GOT3 (cell line): ENCODE data around the gene ZNF208.
"Not testable (repeated sequence)": the region's sequence is repeated elsewhere in the genome, so short reads cannot be mapped to it uniquely, and the experiment has no call there.

ENCODE experiments used
- DNase-seq: peaks from one replicate; lab custom pipeline; 2025; ENCODE audit warnings: mixed read lengths; lab: John Stamatoyannopoulos, UW

ZNF208 gene

DNA sequence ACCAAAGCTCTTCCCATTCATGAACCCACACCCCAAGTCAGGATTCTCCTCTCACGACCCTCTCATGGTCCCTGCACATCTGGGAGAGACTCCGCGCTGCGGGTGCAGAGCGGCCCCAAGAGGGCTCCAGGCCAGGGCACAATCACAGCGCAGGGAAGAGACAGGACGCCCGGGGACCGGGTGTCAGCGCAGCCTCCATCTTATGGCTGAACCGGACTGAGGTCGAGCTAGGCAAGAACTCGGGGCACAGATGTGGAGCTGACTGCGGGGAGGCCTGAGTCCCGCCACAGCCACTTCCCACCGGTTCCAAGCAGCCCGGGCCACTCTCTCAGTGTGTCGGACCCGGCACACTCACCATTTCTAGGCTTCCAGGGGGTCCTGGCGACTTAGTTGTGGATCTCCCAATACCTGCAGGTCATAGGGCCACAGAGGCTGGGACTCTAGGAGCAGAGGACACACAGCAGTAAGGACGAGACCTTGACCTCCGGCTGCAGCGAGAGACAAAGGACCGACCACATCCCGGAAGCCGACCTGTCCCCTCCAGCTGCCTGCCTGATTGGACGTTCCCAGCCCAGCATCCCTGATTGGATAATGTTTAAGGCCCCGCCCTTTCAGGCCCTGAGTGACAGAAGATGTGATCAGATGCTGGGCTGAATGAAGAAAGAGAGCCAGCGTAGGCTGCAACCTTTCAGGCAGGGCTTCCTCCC, at the start of gene ZNF208:
ZNF208 (minus strand) TSS at position 507 of the 707 bp plus-strand sequence; CDS start at position 358, 149 bp downstream.
- not testable (repeated sequence) for DNase-seq

GRCh38 chr19:22052644-22053013, 41.9 kb upstream of the ZNF208 start:
- DNase-seq, result no peak

GRCh38 chr19:22041151-22041550, 30.4 kb upstream of the ZNF208 start:
- DNase-seq, result not testable (repeated sequence)

DNA sequence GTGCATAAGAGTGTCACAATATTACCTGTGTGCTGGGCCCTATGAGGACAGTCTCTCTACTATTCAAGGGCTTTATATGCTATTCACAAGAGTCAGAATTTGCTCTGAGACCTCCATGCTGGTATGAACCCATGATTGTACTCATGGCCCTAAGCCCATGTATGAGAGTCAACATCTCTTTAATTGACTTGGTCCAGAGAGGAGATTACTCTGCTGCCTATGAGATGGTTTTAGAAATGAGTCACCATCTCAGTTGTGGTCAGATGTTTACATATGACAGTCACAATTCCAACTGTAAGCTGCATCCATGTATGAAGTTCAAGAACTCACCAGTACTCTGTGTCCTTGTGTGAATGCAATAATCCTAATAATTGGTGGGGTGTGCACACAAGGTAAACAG, 19.9 kb upstream of the ZNF208 start:
- no peak for DNase-seq

- DNase-seq, result no peak
Measured at GRCh38 chr19:22026687-22027086, 15.9 kb upstream of the ZNF208 start.

- DNase-seq, result not testable (repeated sequence)
Measured at GRCh38 chr19:22025539-22025938, 14.8 kb upstream of the ZNF208 start.

DNA sequence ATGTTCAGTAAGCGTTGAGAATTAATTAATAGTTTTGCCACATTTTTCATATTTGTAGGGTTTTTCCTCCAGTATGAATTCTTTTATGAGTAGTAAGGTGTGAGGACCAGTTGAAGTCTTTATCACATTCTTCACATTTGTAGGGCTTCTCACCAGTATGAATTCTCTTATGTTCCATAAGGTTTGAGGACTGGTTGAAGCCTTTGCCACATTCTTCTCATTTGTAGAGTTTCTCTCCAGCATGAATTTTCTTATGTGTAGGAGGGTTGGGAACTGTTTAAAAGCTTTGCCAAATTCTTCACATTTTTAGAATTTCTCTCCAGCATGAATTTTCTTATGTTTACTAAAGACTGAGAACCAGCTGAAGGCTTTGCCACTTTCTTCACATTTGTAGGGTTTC, 40.3 kb downstream of the ZNF208 start:
- DNase-seq, result no peak

DNA sequence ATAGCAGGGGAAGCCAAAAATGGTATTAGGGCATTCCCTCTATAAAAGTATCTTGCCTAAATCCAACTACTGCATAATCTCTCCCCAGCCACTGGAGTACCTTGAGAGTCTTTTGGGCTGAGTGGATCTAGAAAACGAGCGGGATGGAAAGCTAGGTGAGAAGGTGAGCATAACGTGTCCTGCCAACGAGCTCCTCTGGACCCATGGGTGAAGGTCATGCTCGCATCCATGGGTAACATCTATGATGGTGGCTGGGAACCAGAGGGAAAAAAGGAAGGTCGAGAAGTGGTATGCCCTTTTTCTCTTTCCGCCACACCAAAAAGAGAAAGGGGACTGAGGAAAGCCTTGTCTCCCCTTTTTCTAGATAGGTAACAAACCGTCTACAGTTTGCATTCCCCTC, 63.0 kb downstream of the ZNF208 start:
- DNase-seq, result no peak

GRCh38 chr19:21940684-21941083, 70.1 kb downstream of the ZNF208 start:
- no peak for DNase-seq

GRCh38 chr19:21934593-21934992, 76.2 kb downstream of the ZNF208 start:
- no peak for DNase-seq

DNA sequence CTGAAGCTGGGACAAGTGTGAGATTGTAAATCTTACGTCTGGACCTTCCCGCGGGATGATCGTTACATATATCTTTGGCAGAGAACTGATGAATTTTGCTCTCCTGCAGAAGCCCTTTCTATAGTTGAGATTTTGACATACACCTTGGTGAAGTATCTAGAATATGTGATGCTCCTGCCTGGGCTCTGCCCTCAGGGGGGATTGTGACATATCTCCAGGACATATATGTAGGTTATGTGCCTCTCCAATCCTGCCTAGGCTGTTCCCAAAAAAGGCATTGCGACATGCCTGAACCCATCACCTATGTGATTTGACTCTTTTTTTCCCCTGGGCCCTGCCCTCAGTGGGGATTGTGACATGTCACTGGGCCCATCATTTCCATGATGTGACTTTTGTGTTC, 76.6 kb downstream of the ZNF208 start:
- DNase-seq, result no peak

DNA sequence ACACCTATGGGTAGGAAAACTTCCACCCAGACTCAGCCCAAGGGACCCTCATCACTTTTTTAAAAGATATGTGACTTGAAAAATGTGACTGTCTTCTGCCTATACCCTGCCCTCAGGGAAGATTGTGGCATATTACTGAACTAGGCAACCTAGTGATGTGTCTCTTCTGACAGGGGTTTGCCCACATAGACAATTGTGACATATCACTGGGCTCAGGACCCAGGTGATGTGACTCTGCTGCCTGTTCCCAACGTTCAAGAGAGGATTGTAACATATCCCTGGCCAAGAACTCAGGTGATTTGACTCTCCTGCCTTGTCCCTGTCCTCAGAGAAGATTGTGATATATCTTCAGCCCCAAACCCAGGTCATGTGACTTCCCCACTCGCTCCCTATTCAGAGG, 88.5 kb downstream of the ZNF208 start:
- no peak for DNase-seq

GRCh38 chr19:21921691-21922180, 89.0 kb downstream of the ZNF208 start:
- DNase-seq, result no peak

GRCh38 chr19:21915411-21915810, 95.3 kb downstream of the ZNF208 start:
- DNase-seq, result no peak

DNA sequence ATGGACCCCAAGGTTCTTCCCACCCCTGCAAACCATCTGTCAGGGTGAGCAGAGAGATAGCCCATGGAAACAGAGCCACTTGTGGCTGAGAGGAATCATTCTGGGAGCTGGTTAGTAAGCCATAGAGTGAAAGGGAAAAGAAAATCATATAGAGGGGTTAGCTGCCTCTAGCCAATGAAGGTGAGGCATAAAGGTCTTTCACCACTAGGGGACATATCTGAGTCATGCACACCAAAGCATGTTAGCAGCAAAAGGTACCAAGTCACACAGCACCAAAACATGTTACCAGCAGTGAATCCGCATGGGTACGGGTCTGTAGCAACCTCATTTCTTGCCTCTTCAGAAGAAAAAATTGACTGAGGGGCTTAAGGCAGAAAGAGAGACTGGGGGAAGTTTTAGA, 98.1 kb downstream of the ZNF208 start:
- DNase-seq, result no peak

- no peak for DNase-seq
Measured at GRCh38 chr19:21910318-21910717, 100.4 kb downstream of the ZNF208 start.

DNA sequence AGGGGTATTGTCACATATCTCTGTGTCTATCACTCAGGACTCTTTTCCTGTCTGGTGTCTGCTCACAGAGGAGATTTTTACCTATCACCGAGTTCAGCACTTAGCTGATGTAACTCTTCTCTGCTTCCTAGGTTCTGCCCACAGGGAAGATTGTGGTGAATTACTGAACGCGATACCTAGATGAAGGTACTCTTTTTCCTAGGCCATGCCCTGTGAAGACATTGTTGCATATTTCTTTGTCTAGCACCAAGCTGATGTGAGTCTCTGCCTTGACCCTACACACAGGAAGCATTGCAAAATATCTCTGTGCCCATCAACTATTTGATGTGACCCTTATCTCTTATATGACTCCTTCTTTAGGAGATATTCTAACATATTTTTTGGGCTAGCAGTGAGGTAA, 102.7 kb downstream of the ZNF208 start:
- no peak for DNase-seq

DNA sequence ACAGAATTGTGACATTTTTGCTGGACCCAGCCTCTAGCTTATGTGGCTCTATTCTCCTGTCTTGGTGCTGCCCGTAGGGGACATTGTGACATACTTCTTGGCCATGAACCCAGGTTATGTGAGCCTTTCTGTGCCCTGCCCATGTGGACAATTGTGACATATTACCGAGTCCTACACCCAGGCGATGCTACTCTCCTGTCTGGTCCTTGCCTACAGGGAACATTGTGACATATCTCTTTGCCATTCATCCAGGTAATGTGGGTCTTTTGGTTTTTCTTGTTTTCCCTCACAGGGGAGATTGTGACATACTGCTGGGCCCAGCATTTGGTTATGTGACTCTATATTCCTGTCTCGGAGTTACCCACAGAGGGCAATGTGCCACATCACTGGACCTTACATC, 103.2 kb downstream of the ZNF208 start:
- DNase-seq, result no peak

GRCh38 chr19:21902571-21902970, 108.2 kb downstream of the ZNF208 start:
- DNase-seq, result no peak

DNA sequence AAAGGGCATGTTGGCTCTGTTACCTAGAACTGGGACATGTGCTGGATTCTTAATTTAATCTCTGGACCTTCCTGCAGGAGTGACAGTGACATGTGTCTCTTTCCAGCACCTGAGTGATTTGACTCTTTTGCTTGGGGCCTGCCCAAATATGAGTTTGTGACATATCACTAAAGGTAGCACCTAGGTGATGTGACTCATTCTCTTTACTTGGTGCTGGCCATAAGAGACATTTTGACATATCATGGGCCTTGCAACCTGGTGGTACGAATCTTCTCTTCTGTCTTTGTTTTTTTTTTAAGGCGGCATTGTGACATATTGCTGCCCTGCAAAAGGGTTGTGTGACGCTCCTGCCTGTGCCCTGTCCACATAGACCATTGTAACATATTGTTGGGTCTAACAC, 108.9 kb downstream of the ZNF208 start:
- DNase-seq, result no peak

DNA sequence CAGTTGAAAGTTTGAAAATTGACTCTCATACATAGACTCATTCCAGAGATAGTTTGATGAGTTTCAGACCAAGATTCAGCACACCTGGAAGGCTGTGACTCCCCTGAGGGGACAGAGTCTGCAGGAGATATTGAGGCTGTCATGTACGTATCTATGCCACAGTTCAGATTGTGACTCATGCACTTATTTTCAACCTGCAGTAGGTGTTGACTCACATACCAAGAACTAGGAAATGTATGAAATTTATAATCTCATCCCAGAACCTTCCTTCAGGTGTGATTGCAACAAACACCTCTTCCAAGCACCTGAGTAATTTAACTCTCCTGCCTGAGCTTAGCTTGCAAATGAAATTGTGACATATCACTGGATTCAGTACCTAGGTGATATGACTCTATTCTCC, 110.3 kb downstream of the ZNF208 start:
- no peak for DNase-seq

GRCh38 chr19:21891086-21891485, 119.7 kb downstream of the ZNF208 start:
- DNase-seq, result no peak

GRCh38 chr19:21890017-21890416, 120.7 kb downstream of the ZNF208 start:
- not testable (repeated sequence) for DNase-seq

DNA sequence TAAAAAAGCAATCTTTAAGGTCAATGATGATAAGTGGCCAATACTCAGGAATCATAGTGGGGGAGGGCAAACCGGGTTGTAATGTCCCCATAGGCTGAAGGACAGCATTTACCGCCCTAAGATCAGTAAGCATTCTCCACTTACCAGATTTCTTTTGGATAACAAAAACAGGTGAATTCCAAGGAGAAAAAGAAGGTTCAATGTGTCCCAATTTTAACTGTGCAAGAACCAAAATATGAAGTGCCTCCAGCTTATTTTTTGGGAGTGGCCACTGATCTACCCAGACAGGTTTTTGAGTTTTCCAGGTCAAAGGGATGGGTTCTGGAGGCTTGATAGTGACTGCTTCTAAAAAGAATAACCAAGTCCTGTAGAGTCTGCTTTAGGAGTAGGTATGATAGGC, 125.2 kb downstream of the ZNF208 start:
- DNase-seq, result not testable (repeated sequence)
